ENCODE data around the gene CD47. TPM values are rescaled to one million over a fixed set of nuclear protein-coding genes. Genes with fewer than 3 reads are reported as not detected.

The CD47 gene
- total and polyA plus RNA-seq, 10 of the 15 experiments (the other 5 are each of a cell fraction or from before 2014, with no cell fraction given): 22.9 to 175 (median 81.1) TPM

- TF ChIP-seq SUZ12 (IDR thresholded peaks at IDR 0.05; ENCODE audit: unreplicated experiment) (no peak), ZNF687 (IDR thresholded peaks at IDR 0.05) (no peak), CHD2 (IDR thresholded peaks at IDR 0.05; ENCODE audit: borderline replicate concordance, low read depth, low read length) (no peak), RB1 (IDR thresholded peaks at IDR 0.05; ENCODE audit: borderline replicate concordance) (no peak), TCF12 (IDR thresholded peaks at IDR 0.05; ENCODE audit: low read depth, low read length) (no peak), LARP7 (IDR thresholded peaks at IDR 0.05) (no peak), USF1 (IDR thresholded peaks at IDR 0.05; ENCODE audit: borderline replicate concordance, extremely low read length, insufficient read depth, low read depth, low read length) (no peak)
These were observed 31.4 kb upstream of the CD47 start (continued) for GRCh38 chr3:108122276-108122675.
